Activated CD4-positive, alpha-beta T cell treated with anti-CD3 and anti-CD28 coated beads, Interleukin-2, amount 50 U/mL, for 4 hours (primary cell): ENCODE results near the gene POTEJ.
"Not testable (repeated sequence)": the region's sequence is repeated elsewhere in the genome, so short reads cannot be mapped to it uniquely, and the experiment has no call there.

ENCODE experiments used
- DNase-seq, 2 experiments: peaks; one replicate each; pipeline ENCODE4 v3.0.0-alpha.2; 2020

Gene POTEJ

DNA sequence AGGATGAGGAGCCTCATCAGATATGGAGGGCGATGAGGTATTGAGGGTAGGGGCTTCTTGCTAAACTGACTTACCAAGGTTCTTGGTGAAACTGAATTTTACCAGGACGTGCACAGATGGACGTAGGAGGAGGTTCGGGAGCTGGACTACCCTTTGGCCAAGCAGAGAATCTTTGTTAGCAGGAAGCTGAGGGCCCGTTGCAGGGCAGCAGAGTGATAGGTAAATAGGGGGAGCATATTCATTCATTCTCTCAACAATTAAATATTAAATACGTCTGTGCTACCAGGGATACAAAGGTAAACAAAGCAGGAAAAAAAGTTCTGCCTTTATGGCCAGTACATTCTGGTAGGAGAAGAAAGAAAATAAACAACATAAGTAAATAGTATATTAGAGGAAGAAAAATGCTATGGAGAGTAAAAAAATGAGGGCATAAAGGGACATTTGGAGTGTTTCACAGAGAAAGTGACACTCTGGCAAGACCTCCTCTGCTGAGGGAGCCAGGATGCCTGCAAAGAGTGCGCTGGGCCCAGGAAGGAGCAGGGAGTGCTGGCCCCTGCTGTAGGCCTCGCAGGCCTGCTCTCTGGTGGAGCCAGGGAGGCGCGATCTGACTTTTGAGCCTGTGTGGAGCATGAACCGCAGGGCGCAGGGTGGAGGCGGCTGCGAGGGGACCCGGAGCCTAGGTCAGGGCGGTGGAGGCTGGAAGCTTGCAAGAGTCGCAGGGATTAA lies 2.8 kb upstream of the POTEJ start:
- not testable (repeated sequence) for DNase-seq

DNA sequence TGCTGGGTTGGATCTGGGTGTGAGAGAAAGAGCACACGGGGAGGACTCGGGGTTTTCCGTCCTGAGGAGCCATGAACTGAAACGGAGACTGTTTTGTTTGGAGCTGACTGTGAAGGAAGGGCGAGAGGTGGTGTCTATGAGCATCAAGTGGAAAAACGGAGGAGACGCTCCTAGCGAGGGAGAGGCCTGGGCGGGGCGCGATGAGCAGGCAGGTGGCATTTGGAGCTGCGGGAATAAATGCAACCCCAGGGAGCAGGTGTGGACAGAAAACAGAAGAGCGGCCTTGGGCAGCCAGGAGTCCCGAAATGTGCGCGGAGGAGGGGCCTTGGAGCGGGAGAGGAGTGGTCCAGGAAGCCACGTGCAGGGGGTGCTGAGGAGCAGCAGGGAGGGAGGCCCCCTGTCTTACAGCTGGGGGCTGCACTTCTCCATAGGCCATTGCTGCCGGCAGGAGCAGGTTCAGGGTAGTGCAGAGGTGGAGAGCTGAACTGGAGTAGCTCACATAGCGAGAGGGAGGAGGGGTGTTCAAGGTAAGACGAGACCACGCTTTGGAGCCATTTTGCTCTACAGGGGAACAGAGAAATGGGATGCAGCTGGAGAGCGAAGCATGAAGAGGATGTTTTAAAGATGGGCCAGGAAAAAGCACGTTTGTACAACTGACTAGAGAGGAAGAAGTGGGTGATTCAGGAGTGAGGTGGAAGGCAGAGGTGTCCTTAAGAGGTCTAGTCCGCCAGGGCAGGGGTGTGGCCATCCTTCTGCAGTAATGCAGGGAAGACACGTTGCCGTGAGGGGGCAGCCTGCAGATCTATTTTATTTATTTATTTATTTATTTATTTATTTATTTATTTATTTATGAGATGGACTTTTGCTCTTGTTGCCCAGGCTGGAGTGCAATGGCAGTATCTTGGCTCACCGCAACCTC lies 2.0 kb upstream of the POTEJ start:
- DNase-seq, result not testable (repeated sequence)

DNA sequence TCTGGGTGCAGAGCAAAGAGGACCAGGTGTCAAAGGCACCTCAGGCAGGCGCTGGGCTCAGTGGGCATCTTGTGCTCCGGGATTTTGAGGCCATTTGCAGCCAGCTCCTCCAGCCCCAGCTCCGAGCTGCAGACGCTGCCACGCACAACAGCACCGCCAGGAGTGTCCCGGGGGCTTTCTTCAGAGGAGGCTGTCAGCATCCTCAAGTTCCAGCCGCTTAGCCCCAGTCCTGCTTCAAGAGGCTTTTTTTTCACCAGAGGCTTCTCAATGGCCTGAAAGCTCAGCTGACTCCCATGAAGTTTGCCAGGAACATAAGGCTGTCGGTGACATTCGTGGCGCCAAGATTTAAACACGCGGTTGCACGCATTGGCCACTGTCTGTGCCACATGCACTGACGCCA lies 754 bp upstream of the POTEJ start:
- not testable (repeated sequence) for DNase-seq

DNA sequence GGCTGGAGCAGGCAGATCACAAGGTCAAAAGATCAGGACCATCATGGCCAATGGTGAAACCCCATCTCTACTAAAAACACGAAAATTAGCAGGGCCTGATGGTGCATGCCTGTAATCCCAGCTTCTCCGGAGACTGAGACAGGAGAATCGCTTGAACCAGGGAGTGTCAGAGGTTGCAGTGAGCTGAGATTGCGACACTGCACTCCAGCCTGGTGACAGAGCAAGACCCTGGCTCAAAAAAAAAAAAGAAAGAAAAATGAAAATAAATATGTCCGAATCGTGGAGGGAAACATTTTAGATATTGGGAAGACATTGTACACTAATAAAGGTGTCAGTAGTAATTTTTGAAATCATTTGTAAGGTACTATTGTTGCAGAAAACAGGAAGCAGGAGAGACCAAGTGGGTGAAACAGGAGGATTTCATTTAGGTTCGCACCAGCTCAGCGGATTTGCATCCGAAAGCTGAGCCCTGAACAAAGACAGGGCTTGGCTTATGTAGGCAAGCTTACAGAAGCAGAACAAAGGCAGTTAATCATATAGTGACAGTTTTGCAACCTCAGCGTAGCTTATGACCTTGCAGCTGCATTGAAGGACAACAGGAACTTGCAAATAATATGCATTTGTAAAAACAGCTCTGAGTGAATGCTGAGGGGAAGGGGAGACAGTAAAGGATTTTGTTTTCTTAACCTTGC lies 17.7 kb downstream of the POTEJ start:
- DNase-seq, result not testable (repeated sequence)

GRCh38 chr2:130638973-130639372 lies 27.7 kb downstream of the POTEJ start:
- DNase-seq, result not testable (repeated sequence)

- not testable (repeated sequence) for DNase-seq
Observed at GRCh38 chr2:130641688-130642087, 30.4 kb downstream of the POTEJ start.

DNA sequence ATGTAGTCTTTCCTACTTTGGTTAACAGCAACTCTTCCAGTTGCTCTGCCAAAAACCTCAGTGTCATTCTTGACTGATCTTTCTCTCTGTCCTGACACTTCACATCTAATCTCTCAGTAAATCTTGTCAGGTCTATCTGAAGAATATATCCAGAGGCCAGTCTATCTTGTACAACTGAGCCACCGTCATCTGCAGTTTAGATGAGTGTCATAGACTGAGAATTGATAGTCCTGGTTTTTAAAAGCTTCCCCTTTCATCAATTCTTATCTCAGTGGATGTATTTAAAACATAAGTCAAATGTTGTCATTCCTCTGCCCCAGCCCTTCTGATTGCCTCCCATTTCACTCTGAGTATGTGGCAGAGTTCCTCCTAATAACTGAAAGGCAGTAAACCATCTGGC lies 38.0 kb downstream of the POTEJ start:
- not testable (repeated sequence) for DNase-seq

- DNase-seq, result not testable (repeated sequence)
Observed at GRCh38 chr2:130664506-130664905, 53.3 kb downstream of the POTEJ start.

- not testable (repeated sequence) for DNase-seq
Observed at GRCh38 chr2:130665596-130665995, 54.4 kb downstream of the POTEJ start.

DNA sequence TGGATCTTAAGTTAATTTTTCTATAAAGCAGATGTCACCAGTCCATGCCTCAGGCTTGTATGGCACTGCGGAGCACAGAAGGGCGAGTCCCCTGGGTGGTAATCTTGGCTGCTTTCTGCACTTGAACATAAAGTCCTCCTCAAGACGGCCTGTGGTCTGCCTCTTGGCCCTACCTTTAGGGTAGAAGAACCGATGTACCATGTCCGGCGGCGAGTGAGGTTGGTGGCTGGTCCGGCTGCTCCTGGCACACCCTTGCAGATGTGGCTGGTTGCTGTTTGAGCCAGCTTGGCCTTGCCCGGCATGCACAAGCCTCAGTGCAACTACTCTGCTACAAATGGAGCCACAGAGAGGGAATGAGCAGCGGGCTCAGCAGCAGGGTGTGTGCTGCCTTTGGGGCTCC lies 56.3 kb downstream of the POTEJ start:
- DNase-seq, result not testable (repeated sequence)

- not testable (repeated sequence) for DNase-seq
Observed at GRCh38 chr2:130670026-130670745, 58.9 kb downstream of the POTEJ start.

DNA sequence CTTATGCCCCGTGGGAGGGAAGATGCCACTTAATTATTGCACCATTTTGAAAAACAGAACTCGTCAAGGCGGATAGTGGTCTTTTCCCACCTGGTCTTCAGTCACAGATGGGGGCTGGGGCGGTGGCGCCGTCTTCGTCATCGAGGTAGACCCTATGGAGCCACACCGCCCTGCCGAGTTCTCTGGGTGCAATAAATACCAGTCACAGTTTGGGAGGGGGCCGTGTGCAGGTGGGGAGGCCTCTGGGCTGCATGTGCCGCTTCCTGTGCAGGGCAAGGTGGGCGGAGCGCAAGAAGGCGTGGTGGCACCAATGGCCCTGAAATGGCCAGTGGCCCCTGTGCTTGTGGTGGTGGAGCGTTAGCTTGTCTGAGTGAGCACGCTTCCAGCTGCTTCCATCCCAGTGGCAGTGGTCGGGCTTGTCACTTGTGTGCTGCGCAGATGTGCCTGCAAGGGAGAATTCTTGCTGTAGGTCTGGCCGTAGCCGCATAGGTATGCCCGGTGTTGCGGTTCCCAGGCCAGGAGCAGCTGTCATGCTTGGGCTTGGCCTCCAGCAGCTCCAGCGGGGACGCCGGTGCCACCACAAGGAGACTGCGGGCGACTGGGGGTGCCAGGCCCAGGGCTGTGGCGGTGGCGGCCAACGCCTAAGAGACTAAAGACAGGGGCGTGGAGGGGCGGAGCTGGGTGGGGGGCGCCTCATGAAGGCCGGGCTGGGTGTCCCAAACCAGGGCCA lies 81.0 kb downstream of the POTEJ start:
- not testable (repeated sequence) for DNase-seq

- DNase-seq, result peak in 1 of 2 experiments; percentile 1
Observed at GRCh38 chr2:130693474-130693873, 82.2 kb downstream of the POTEJ start.

GRCh38 chr2:130703250-130703649 lies 92.0 kb downstream of the POTEJ start:
- DNase-seq, result not testable (repeated sequence)
